ENCODE results near the gene COG8. TPM values are rescaled to one million over a fixed set of nuclear protein-coding genes. Genes with fewer than 3 reads are reported as not detected.
"Not testable (repeated sequence)": the region's sequence is repeated elsewhere in the genome, so short reads cannot be mapped to it uniquely, and the experiment has no call there.

Gene COG8
- total RNA-seq, 4 donors from 2014 or later: 29.5 to 52.0 (median 48.3) TPM

- WGBS, 2 donors (ENCODE audit: low coverage in 1 of 2): 60 to 88% methylated on average over 1 to 4 of the region's 4 CpGs
- intact Hi-C loops (cut with DNase I; ENCODE audit: low total_unique reads) (no loop called here), in situ Hi-C loops (cut with MboI; ENCODE audit: low pct_ligation_motif_present in 1 of 4, low pct_unique_long_range_greater_than_20kb in 1 of 4, low sequenced_read_pairs in 3 of 4) (no loop called here)
- Histone ChIP-seq H3K27ac (no peak overlapping the region), H3K9me3 (no peaks in the 10 kb centered on the region), H3K36me3 (peaks cover 0 to 22% (median 10%) of the 10 kb centered on the region in 4 donors), H3K27me3 (no peaks in the 10 kb centered on the region), H3K4me1 (no peaks in the 10 kb centered on the region), H3K4me3 (no peak overlapping the region)
- TF ChIP-seq POLR2AphosphoS5 (IDR thresholded peaks at IDR 0.05) (no peak), CTCF (IDR thresholded peaks at IDR 0.05) (no peak), EP300 (IDR thresholded peaks at IDR 0.05; ENCODE audit: low read depth) (no peak), POLR2A (IDR thresholded peaks at IDR 0.05) (no peak)
- no peak for DNase-seq
Observed at GRCh38 chr16:69301861-69302260, 37.5 kb downstream of the COG8 start.

- intact Hi-C loops (cut with DNase I; ENCODE audit: low total_unique reads): no loop called here
Observed at GRCh38 chr16:69301187-69301586, 38.2 kb downstream of the COG8 start.

GRCh38 chr16:69298261-69298660, 41.1 kb downstream of the COG8 start:
- Histone ChIP-seq H3K4me3 (no peak overlapping the region), H3K4me1 (no peaks in the 10 kb centered on the region), H3K27me3 (no peaks in the 10 kb centered on the region), H3K9me3 (no peaks in the 10 kb centered on the region), H3K27ac (no peak overlapping the region), H3K36me3 (peaks cover 0 to 20% (median 9%) of the 10 kb centered on the region in 4 donors)
- DNase-seq: no peak
- in situ Hi-C loops (cut with MboI; ENCODE audit: low pct_ligation_motif_present in 1 of 4, low pct_unique_long_range_greater_than_20kb in 1 of 4, low sequenced_read_pairs in 3 of 4) (loop anchor here in 1 of 4 donors (25.0 kb wide), 1 partner anchor 411 kb away; no protein-coding TSS in a partner anchor), intact Hi-C loops (cut with DNase I; ENCODE audit: low total_unique reads) (no loop called here)
- TF ChIP-seq EP300 (IDR thresholded peaks at IDR 0.05; ENCODE audit: low read depth) (no peak), CTCF (IDR thresholded peaks at IDR 0.05) (no peak), POLR2AphosphoS5 (IDR thresholded peaks at IDR 0.05) (no peak), POLR2A (IDR thresholded peaks at IDR 0.05) (no peak)
- WGBS, 2 donors (ENCODE audit: low coverage in 1 of 2): 98 to 100% methylated on average over 2 to 4 of the region's 4 CpGs

More at GRCh38 chr16:69301187-69301586, 38.2 kb downstream of the COG8 start:
- WGBS, 2 donors (ENCODE audit: low coverage in 1 of 2): 45 to 81% methylated on average over 1 of the region's 1 CpG
- Histone ChIP-seq H3K4me3 (no peak overlapping the region), H3K9me3 (no peaks in the 10 kb centered on the region), H3K4me1 (no peaks in the 10 kb centered on the region), H3K27ac (no peak overlapping the region), H3K27me3 (no peaks in the 10 kb centered on the region), H3K36me3 (peaks cover 0 to 22% (median 10%) of the 10 kb centered on the region in 4 donors)
- TF ChIP-seq CTCF (IDR thresholded peaks at IDR 0.05): no peak
- TF ChIP-seq POLR2A (IDR thresholded peaks at IDR 0.05): no peak
- no peak for TF ChIP-seq POLR2AphosphoS5 (IDR thresholded peaks at IDR 0.05)
- no peak for TF ChIP-seq EP300 (IDR thresholded peaks at IDR 0.05; ENCODE audit: low read depth)
- in situ Hi-C loops (cut with MboI; ENCODE audit: low pct_ligation_motif_present in 1 of 4, low pct_unique_long_range_greater_than_20kb in 1 of 4, low sequenced_read_pairs in 3 of 4): no loop called here
- DNase-seq: no peak

- DNase-seq; intact Hi-C loops (cut with DNase I; ENCODE audit: low total_unique reads); H3K27me3 ChIP-seq; H3K9me3 ChIP-seq; H3K4me3 ChIP-seq; H3K27ac ChIP-seq; H3K4me1 ChIP-seq: not testable (repeated sequence)
- WGBS, 2 donors (ENCODE audit: low coverage in 1 of 2): 96% methylated on average over 7 of the region's 7 CpGs; no CpG with 5 or more reads in 1 of the 2 donors
- H3K36me3 ChIP-seq: peaks cover 0 to 20% (median 9%) of the 10 kb centered on the region in 4 donors
- in situ Hi-C loops (cut with MboI; ENCODE audit: low pct_ligation_motif_present in 1 of 4, low pct_unique_long_range_greater_than_20kb in 1 of 4, low sequenced_read_pairs in 3 of 4): loop anchor here in 1 of 4 donors (25.0 kb wide), 1 partner anchor 409 kb away; no protein-coding TSS in a partner anchor
Observed at GRCh38 chr16:69296771-69297170, 42.6 kb downstream of the COG8 start.

- in situ Hi-C loops (cut with MboI; ENCODE audit: low pct_ligation_motif_present in 1 of 4, low pct_unique_long_range_greater_than_20kb in 1 of 4, low sequenced_read_pairs in 3 of 4): loop anchor here in 1 of 4 donors (25.0 kb wide), 1 partner anchor 407 kb away; no protein-coding TSS in a partner anchor
- no peak for TF ChIP-seq CTCF (IDR thresholded peaks at IDR 0.05)
- no peak for TF ChIP-seq EP300 (IDR thresholded peaks at IDR 0.05; ENCODE audit: low read depth)
- TF ChIP-seq POLR2AphosphoS5 (IDR thresholded peaks at IDR 0.05): no peak
- no peak for TF ChIP-seq POLR2A (IDR thresholded peaks at IDR 0.05)
Observed at GRCh38 chr16:69294051-69294450, 45.3 kb downstream of the COG8 start.

More at GRCh38 chr16:69294051-69294450, 45.3 kb downstream of the COG8 start:
- no peaks in the 10 kb centered on the region for H3K27me3 ChIP-seq
- intact Hi-C loops (cut with DNase I; ENCODE audit: low total_unique reads): no loop called here
- H3K9me3 ChIP-seq: no peaks in the 10 kb centered on the region
- H3K36me3 ChIP-seq: peaks cover 0 to 5% (median 0%) of the 10 kb centered on the region in 4 donors
- no peaks in the 10 kb centered on the region for H3K4me1 ChIP-seq
- no peak for DNase-seq
- no peak overlapping the region for H3K27ac ChIP-seq
- no peak overlapping the region for H3K4me3 ChIP-seq
- 75 to 89% methylated on average over 1 of the region's 1 CpG for WGBS, 2 donors (ENCODE audit: low coverage in 1 of 2)

Data from transverse colon (tissue), 4 donors.